ENCODE data around the gene SPEM3. TPM values are rescaled to one million over a fixed set of nuclear protein-coding genes. Genes with fewer than 3 reads are reported as not detected.

SPEM3 gene
- total RNA-seq, 2 donors from 2014 or later = not detected

DNA sequence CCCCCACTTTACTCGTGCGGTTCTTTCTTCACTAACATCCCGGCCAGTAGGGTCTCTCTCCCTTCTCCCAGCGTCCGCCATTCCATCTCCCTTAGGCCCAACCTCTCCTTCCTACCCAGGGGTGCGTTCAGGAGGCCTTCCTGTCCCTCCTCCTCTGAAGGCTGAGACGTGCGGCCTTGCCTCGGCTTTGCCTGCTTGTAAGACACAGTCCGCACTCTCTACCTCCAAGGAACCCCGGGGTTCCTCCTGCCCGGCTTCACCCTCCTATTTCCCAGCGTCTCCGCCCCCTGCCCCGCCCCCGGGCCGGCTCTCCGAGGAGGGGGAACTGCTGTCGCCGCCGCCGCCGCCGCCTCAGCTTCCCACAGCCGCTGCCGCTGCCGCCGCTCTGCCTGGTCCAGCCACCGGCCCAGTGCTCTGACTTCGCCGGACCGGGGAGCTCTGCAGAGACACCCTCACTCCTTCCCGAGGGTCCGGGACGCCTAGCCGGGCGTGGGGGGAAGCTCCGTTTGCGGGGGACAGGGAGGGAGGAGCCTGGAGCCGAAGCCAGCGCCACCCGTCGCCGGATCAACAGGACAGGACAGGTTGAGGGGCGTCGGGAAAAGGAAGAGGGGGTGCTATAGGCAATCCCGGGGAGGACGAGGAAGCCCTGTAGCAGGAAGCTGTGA lies 9.4 kb downstream of the SPEM3 start:
- DNase-seq = peak; percentile 54 to 66
- ATAC-seq = no peak
- intact Hi-C loops (cut with DNase I, micrococcal nuclease) = loop anchor here in 1 of 2 donors (10.0 kb wide), 1 partner anchor 83 kb away; the partner anchor contains the start of genes KCTD11 and TMEM95

DNA sequence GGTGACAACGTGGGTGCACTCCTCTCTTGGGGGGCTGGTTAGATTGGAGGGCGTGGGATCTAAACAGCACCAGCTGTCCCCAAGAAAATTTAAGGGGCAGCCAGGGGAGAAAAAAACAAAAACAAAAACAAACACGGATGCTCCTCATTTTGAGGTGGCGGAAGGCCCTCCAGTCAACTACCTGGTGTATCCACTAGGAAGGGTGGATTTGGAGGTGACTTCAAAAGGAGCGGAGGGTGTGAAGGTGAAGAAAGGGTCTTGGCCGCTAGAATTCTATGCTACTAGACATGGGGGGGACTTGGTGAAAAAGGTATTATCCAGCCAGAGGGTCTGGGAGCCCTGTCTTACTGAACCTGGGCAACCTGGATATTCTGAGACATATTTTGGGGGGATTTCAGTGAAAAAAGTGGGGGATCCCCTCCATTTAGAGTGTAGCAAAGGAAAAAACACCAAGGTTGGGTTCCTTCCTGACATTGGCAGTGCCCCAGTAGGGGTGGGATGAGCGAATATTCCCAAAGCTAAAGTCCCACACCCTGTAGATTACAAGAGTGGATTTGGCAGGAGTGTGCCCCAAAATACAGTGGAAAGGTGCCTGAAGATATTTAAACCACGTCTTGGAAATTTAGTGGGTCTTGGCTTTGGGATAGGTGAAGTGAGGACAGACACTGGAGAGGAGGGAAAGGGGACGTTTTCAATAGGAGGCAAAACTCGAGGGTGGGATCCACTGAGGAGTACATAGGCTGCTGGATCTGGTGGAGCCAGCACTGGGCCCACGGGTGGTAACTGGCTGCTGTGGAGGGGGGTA lies 10.2 kb downstream of the SPEM3 start:
- no peak for DNase-seq
- intact Hi-C loops (cut with DNase I, micrococcal nuclease) = loop anchor here in 1 of 2 donors (10.0 kb wide), 1 partner anchor 84 kb away; the partner anchor contains the start of genes KCTD11 and TMEM95
- no peak for ATAC-seq

- intact Hi-C loops (cut with DNase I, micrococcal nuclease) = loop anchor here in 1 of 2 donors (10.0 kb wide), 1 partner anchor 85 kb away; the partner anchor contains the start of genes KCTD11 and TMEM95
- DNase-seq (no peak), ATAC-seq (no peak)
Observed at GRCh38 chr17:7439462-7440112, 10.9 kb downstream of the SPEM3 start, which contains the start of gene FGF11. FGF11 (plus strand) TSS chr17:7439512; CDS start chr17:7439621, 109 bp downstream.

DNA sequence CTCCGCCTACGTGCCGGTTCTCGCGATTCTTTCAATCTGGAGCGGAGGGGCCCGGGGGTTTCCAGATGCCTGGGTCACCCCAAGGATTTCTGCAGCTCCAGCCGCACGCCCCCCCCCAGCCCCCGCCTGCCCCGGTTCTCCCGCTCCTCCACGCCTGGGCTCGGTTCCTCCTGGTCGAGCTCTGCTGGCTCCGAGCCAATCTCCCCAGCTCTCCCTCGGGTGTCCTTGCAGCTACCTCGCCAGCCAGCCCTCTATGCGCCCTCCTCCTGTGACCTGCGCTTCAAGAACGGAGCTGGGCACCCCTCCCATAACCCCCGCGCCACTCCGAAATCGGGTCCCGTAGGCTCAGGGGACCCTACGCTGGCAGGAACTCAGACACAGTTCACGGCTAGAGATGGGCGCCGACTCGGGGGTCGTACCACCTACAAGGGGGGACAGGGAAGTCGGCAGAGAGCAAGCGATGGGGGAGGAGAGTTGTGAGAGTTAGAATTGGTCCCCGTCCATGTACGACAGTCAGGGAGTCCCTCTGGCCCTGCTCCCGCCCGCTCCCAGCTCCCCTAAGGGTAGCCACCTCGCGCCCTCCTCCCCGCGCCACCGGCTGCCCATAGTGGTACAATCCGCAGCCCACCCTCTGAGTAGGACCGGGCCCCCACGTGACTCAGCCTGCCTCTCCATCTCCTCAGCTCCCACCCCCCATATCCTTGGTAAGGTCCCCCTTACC lies 11.6 kb downstream of the SPEM3 start:
- ATAC-seq (no peak), DNase-seq (peak; percentile 60 to 68)
- intact Hi-C loops (cut with DNase I, micrococcal nuclease) = no loop called here

- ATAC-seq = no peak
- intact Hi-C loops (cut with DNase I, micrococcal nuclease) = no loop called here
- DNase-seq = peak in 1 of 2 donors; percentile 27
Observed at GRCh38 chr17:7440834-7441195, 12.2 kb downstream of the SPEM3 start.

- no peak for ATAC-seq
- no peak for DNase-seq
- intact Hi-C loops (cut with DNase I, micrococcal nuclease) = no loop called here
Observed at GRCh38 chr17:7441266-7441665, 12.6 kb downstream of the SPEM3 start.

DNA sequence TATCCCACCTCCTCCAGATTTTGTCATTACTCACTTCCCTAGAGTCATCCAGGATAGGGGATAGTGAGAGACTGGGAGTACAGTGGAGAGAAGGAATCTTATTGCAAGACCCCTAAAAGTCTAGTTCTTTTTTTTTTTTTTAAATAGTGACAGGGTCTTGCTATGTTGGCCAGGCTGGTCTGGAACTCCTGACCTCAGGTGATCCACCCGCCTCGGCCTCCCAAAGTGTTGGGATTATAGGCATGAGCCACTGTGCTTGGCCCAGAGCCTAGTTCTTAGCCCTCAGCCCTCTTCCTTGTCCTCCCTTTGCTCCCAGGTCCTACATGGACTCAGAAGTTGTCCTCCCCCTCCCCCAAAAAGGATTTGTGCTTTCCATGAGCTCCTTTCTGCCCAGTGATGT lies 13.5 kb downstream of the SPEM3 start:
- ATAC-seq = no peak
- intact Hi-C loops (cut with DNase I, micrococcal nuclease) = no loop called here
- DNase-seq = no peak

DNA sequence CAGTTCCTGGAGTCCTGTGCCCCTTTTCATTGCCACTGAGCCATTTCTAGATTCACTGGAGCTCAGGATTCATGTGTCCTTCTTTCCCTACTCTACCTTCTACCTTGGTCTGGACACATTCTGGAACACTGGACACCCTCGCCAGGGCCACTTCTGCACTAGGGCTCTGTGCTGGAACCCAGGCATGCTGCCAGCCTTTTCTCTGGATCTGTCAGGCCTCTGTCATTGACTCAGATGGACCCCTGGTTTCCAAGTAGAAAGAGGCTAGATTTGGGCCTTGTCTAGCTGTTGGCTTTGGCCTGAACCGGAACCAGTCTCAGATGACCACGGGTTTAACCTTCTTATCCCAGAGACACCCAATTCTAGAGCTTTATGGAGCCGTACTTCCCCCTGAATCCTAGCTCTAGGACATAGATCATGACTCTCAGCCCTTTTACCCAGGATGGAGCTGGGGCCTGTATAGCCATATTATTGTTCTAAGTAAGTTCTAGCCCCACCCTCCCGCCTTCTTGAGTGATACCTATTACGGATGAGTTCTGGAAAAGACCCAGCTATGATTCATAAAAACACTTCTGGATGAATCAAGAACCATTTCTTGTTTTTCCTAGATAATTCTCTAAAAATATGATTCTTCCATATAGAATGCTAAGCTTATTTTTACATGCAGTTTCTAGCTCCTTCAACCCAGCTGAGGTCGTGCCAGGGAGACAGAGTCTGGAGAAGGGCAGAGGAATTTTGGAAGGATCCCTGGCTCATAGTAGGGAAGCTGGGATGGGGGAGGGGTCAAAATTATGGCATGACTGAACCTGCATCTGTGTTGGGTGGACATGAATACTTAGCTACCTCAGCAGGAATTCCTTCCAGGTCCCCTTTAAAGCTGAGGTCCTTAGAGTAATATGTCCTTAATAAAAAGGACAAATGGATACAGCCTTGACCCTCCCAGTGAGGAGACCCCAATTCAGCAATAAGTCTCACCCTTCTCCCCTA lies 15.1 kb downstream of the SPEM3 start:
- ATAC-seq = no peak
- intact Hi-C loops (cut with DNase I, micrococcal nuclease) = no loop called here
- DNase-seq = no peak

- DNase-seq (peak; percentile 84 to 87), ATAC-seq (peak; percentile 84)
- intact Hi-C loops (cut with DNase I, micrococcal nuclease) = no loop called here
Observed at GRCh38 chr17:7444682-7445618, 16.3 kb downstream of the SPEM3 start, which contains the start of gene CHRNB1. CHRNB1 (plus strand) TSS chr17:7445061; CDS start chr17:7445128, 67 bp downstream.

- intact Hi-C loops (cut with DNase I, micrococcal nuclease) = no loop called here
- ATAC-seq (peak; percentile 94), DNase-seq (peak; percentile 86 to 92)
Observed at GRCh38 chr17:7445619-7445968, 16.9 kb downstream of the SPEM3 start.

GRCh38 chr17:7448461-7448860 lies 19.8 kb downstream of the SPEM3 start:
- ATAC-seq (no peak), DNase-seq (no peak)
- intact Hi-C loops (cut with DNase I, micrococcal nuclease) = no loop called here

DNA sequence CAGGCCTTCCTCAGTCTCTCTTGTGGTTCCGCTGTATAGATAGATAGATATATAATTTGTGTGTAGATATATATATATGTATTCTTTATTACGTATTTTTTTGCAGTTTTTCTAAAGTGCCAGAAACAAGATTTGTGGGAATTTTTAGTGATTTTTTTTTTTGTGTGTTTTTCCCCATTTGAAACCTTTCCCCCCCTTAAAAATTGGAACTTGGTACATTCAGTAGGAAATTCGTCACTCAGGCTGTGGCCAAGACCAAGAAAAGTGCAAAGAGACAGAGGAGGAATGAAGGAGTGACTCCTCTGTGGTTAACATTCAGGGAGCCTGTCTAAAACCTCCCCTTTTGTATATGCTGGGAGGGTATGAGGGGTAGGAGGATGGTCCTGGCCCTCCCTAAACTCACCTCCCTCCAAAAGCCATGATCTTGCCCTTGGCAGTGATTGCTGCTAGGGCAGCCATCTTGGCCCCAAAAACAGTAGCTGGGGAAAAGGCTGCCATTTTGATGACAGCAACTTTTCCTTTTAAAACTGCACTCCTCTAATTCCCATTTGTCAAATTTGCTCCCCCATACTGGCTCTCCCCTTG lies 31.4 kb downstream of the SPEM3 start:
- no peak for ATAC-seq
- intact Hi-C loops (cut with DNase I, micrococcal nuclease) = no loop called here
- DNase-seq = no peak

DNA sequence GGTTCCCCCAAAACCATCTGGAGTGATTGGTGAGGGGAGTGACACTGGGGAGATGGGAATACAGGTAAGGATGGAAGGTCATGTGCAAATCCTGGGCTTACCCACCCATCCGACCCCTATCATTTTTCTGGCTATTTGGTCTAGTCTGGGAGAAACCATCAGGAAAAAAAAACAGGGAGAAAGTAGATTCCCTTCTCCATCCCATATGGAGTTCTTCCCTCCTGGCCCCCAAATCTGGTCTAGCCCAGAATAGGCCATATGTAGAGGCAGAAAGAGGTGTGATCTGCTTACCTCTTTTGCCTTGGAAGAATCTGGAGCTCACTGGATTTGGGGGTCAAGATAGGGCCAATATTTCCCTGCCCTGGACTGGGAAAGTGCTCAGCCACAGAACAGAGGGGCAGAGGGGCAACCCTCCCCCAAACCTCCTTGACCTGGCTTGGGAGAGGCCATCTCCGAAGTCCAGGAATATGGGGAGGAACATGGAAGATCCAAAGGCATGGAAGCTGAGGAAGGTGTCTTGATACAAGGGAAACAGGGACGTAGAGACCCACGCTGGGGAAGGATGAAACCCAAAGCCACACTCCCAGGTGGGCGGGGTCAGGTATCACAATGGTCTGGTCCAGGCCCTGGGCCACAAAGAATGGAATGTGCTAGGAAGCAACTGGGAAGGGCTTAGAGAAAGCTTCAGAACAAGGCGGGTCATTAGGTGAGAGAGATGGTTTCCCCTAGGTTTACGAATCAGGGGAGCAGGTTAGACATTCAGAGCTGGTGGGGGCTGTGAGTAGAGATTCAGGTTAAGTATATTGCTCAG lies 32.4 kb downstream of the SPEM3 start:
- intact Hi-C loops (cut with DNase I, micrococcal nuclease) = no loop called here
- no peak for ATAC-seq
- DNase-seq = no peak

DNA sequence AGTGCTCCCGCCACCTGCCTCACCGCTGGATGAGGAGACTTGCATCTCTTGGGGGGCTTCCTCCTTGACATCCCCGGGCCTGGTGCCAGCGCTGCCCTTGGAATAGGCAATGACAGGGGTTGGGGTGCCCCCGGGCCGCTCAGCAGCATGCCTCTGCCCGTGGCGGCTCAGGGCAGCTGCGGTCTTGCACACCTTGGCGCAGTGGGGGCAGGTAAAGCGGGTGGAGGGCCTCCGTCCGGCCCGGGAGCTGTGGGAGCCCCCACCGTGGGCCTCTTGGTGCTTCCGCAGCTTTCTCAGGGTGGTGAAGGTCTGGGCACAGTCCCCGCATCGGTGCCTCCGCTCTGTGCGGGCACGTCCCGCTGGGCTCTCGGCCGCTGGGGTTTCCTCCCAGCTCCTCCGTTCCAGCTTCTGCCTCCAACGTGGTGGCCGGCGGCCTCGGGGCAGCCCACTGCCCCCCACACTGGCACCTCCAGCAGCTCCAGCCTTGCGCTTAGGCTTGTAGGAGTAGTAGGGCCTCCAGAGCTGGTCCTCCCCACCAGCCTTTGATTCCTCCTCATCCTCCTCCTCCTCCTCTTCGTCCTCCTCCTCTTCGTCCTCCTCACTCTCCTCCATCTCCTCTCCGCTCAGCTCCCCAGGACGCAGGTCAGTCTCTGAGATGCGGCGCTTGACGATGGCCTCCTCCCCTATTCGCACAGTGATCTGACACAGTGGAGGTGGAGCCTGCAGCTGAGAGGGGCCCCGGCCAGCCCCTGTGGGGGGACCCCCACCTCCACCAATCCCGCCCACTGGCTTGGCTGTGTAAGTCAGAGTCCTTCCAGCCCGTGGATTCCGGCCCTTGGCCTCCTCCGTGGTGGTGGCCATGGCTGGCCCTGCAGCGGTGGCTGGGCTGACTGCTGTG lies 34.1 kb downstream of the SPEM3 start:
- peak; percentile 7 for ATAC-seq

More for the DNA sequence above, 34.1 kb downstream of the SPEM3 start:
- DNase-seq = no peak
- intact Hi-C loops (cut with DNase I, micrococcal nuclease) = no loop called here

Measured in left colon (tissue), 2 donors.